ENCODE data around the gene ZNF670. TPM values are rescaled to one million over a fixed set of nuclear protein-coding genes. Genes with fewer than 3 reads are reported as not detected.
A peak's percentile ranks its signal among the peaks of the same experiment; 100 is the strongest.
"Not testable (repeated sequence)": the region's sequence is repeated elsewhere in the genome, so short reads cannot be mapped to it uniquely, and the experiment has no call there.

ZNF670 gene
- 2.7 TPM for polyA plus RNA-seq (2013)

DNA sequence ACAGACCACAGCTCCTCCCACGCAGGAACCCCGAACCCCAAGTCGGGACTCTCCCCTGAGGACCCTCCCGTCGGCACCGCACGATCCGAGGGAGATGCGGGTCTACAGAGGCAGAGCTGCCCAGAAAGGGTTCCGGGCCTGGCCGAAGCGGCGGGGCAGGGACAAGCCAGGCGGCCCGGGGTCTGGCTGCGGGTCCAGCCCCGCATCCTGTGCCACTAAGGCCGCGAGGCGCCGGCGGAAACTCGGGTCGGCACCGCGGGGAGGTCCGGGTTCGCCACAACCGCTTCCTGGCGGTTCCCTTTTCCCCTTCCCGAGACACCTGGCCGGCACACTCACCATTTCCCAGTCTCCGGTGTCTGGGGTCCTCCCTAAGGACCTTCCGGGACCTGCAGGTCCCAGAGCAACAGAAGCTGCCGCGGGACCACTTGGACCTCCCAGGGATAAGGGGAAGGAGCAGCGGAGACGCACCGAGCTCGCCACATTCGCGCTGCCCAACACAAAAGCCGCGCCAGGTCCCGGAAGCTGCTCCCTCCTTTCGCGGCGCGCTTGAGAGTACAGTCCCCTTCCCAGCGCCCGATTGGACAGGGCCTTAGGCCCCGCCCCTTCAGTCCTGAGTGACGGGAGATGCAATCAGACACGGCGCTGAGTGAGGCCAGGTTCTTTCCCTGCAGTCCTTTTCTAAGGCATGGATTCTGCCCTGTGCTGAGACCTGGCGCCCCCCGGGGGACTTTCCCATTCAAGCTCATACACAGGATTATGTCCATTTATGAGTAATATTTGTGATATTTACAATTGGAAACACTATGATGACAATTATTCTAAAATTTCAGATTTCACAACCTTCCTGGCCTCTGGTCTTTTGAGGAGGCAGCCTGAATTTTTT is at the start of gene ZNF670:
ZNF670 (minus strand) TSS at position 554 of the 883 bp plus-strand sequence; CDS start at position 339, 215 bp downstream.
- Histone ChIP-seq H3K4me3 (ENCODE audit: control insufficient read depth in 1 of 7, extremely low read depth in 1 of 7, insufficient read depth in 4 of 7, low read depth in 2 of 7, low read length in 6 of 7) (peak within 1 kb of the TSS; percentile 65 to 99 (median 95)), H3K36me3 (ENCODE audit: control insufficient read depth in 4 of 4, insufficient read depth in 4 of 4, low read length in 3 of 4) (peaks cover 0 to 13% (median 7%) of the 10 kb centered on the region in 4 experiments), H3K9me3 (ENCODE audit: control extremely low read depth in 1 of 5, control insufficient read depth in 4 of 5, insufficient read depth in 2 of 5, low read depth in 1 of 5, low read length in 4 of 5) (peaks cover 0 to 20% (median 14%) of the 10 kb centered on the region in 5 experiments), H3K4me1 (ENCODE audit: control extremely low read depth in 1 of 4, control insufficient read depth in 4 of 4, insufficient read depth in 4 of 4, low read length in 3 of 4) (peaks cover 4 to 22% (median 14%) of the 10 kb centered on the region in 4 experiments), H3K27ac (ENCODE audit: insufficient read depth in 1 of 2, low read depth in 1 of 2, low read length in 2 of 2, poor library complexity in 1 of 2, severe bottlenecking in 2 of 2) (peak within 1 kb of the TSS; percentile 64 to 85), H3K27me3 (replicated peaks in 2 of 5; ENCODE audit: control insufficient read depth in 4 of 5, insufficient read depth in 5 of 5, low read length in 4 of 5) (no peaks in the 10 kb centered on the region)
- ChIA-PET POLR2A (interaction anchor here (0.9 kb wide), 1 partner anchor 90 kb away, joined by 3 read pairs; no protein-coding TSS in a partner anchor), CTCF (interaction anchor here (1.0 to 2.1 kb wide), 5 partner anchors 10 to 196 kb away, joined by 3 to 15 read pairs (median 4); no protein-coding TSS in a partner anchor)
- DNase-seq = peak; percentile 93 to 96 (median 96)
- WGBS (ENCODE audit: insufficient coverage) = 0% methylated on average over 52 of the region's 57 CpGs

DNA sequence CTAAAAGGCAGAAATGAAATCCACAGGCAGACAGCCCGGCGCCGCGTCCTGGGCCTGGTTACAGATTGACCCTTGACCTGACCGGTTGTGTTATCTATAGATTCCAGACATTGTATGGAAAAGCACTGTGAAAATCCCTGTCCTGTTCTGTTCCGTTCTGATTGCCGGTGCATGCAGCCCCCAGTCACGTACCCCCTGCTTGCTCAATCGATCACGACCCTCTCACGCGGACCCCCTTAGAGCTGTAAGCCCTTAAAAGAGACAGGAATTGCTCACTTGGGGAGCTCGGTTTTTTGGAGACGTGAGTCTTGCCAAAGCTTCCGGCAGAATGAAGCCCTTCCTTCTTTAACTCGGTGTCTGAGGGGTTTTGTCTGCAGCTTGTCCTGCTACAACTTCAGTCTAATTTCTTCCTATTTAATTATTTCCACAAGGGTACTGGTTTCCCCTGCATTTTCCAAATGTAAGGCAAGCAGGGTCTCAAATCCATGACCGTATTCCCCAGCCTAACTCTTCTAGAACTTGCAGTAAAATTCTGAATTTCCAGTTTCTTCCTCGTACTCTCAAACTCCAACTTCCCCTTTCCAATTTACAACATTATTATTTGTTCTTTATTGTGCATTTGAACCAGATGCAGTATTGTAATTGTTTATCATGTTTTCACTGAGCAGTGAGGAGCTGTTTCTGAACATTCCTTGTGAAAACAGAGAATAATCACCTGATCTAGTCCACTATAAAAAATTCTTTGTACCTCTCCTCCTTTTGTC is 49.1 kb upstream of the ZNF670 start:
- Histone ChIP-seq H3K4me3 (ENCODE audit: control insufficient read depth in 1 of 7, extremely low read depth in 1 of 7, insufficient read depth in 4 of 7, low read depth in 2 of 7, low read length in 6 of 7) (peak overlapping the region in 6 of 7 experiments; percentile 36 to 68 (median 57)), H3K9me3 (ENCODE audit: control extremely low read depth in 1 of 5, control insufficient read depth in 4 of 5, insufficient read depth in 2 of 5, low read depth in 1 of 5, low read length in 4 of 5) (peaks cover 0 to 24% (median 21%) of the 10 kb centered on the region in 5 experiments), H3K36me3 (ENCODE audit: control insufficient read depth in 4 of 4, insufficient read depth in 4 of 4, low read length in 3 of 4) (peaks cover 6 to 28% (median 13%) of the 10 kb centered on the region in 4 experiments), H3K27ac (ENCODE audit: insufficient read depth in 1 of 2, low read depth in 1 of 2, low read length in 2 of 2, poor library complexity in 1 of 2, severe bottlenecking in 2 of 2) (peak overlapping the region in 1 of 2 experiments; percentile 61)
- DNase-seq = peak in 1 of 3 donors; percentile 48
- H3K4me1 ChIP-seq (ENCODE audit: control extremely low read depth in 1 of 4, control insufficient read depth in 4 of 4, insufficient read depth in 4 of 4, low read length in 3 of 4); POLR2A ChIA-PET; H3K27me3 ChIP-seq (replicated peaks in 2 of 5; ENCODE audit: control insufficient read depth in 4 of 5, insufficient read depth in 5 of 5, low read length in 4 of 5); CTCF ChIA-PET: not testable (repeated sequence)
- 0% methylated on average over 7 of the region's 18 CpGs for WGBS (ENCODE audit: insufficient coverage)

- WGBS (ENCODE audit: insufficient coverage) = no CpG with 5 or more reads among the region's 46 CpGs
- DNase-seq; H3K4me3 ChIP-seq (ENCODE audit: control insufficient read depth in 1 of 7, extremely low read depth in 1 of 7, insufficient read depth in 4 of 7, low read depth in 2 of 7, low read length in 6 of 7); H3K27me3 ChIP-seq (replicated peaks in 2 of 5; ENCODE audit: control insufficient read depth in 4 of 5, insufficient read depth in 5 of 5, low read length in 4 of 5); POLR2A ChIA-PET; H3K4me1 ChIP-seq (ENCODE audit: control extremely low read depth in 1 of 4, control insufficient read depth in 4 of 4, insufficient read depth in 4 of 4, low read length in 3 of 4); H3K27ac ChIP-seq (ENCODE audit: insufficient read depth in 1 of 2, low read depth in 1 of 2, low read length in 2 of 2, poor library complexity in 1 of 2, severe bottlenecking in 2 of 2); CTCF ChIA-PET: not testable (repeated sequence)
- H3K36me3 ChIP-seq (ENCODE audit: control insufficient read depth in 4 of 4, insufficient read depth in 4 of 4, low read length in 3 of 4) = peaks cover 6 to 18% (median 10%) of the 10 kb centered on the region in 4 experiments
- H3K9me3 ChIP-seq (ENCODE audit: control extremely low read depth in 1 of 5, control insufficient read depth in 4 of 5, insufficient read depth in 2 of 5, low read depth in 1 of 5, low read length in 4 of 5) = peaks cover 2 to 18% (median 13%) of the 10 kb centered on the region in 5 experiments
These were observed 48.0 kb upstream of the ZNF670 start for GRCh38 chr1:247126601-247127000.

- CTCF ChIA-PET; H3K4me1 ChIP-seq (ENCODE audit: control extremely low read depth in 1 of 4, control insufficient read depth in 4 of 4, insufficient read depth in 4 of 4, low read length in 3 of 4): not testable (repeated sequence)
- WGBS (ENCODE audit: insufficient coverage) = no CpG with 5 or more reads among the region's 25 CpGs
These were observed 47.6 kb upstream of the ZNF670 start for GRCh38 chr1:247126166-247126565.

DNA sequence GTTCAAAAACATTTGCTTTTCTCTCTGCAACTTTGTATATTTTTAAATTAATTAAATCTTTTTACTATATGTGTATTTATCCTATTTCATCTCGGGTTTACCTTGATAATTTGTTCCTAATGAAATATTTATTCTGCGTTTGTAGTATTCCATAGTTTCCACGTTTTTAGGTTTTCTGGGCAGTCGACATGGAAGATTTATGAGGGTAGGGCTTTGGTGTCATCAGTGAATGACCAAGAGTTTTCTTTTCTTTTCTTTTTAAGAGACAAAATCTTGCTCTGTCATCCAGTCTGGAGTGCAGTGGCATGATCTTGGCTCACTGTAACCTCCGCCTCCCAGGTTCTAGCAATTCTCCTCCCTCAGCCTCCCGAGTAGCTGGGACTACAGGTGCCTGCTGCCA is 42.8 kb upstream of the ZNF670 start:
- CTCF ChIA-PET = no interaction called here
- H3K9me3 ChIP-seq (ENCODE audit: control extremely low read depth in 1 of 5, control insufficient read depth in 4 of 5, insufficient read depth in 2 of 5, low read depth in 1 of 5, low read length in 4 of 5) = peaks cover 0 to 3% (median 2%) of the 10 kb centered on the region in 5 experiments
- H3K4me3 ChIP-seq (ENCODE audit: control insufficient read depth in 1 of 7, extremely low read depth in 1 of 7, insufficient read depth in 4 of 7, low read depth in 2 of 7, low read length in 6 of 7) = no peak overlapping the region
- POLR2A ChIA-PET = no interaction called here
- 71% methylated on average over 3 of the region's 6 CpGs for WGBS (ENCODE audit: insufficient coverage)
- H3K27me3 ChIP-seq (replicated peaks in 2 of 5; ENCODE audit: control insufficient read depth in 4 of 5, insufficient read depth in 5 of 5, low read length in 4 of 5) = no peaks in the 10 kb centered on the region
- H3K27ac ChIP-seq (ENCODE audit: insufficient read depth in 1 of 2, low read depth in 1 of 2, low read length in 2 of 2, poor library complexity in 1 of 2, severe bottlenecking in 2 of 2) = no peak overlapping the region
- H3K4me1 ChIP-seq (ENCODE audit: control extremely low read depth in 1 of 4, control insufficient read depth in 4 of 4, insufficient read depth in 4 of 4, low read length in 3 of 4) = no peaks in the 10 kb centered on the region
- DNase-seq = no peak
- H3K36me3 ChIP-seq (ENCODE audit: control insufficient read depth in 4 of 4, insufficient read depth in 4 of 4, low read length in 3 of 4) = no peaks in the 10 kb centered on the region

More at GRCh38 chr1:247126166-247126565, 47.6 kb upstream of the ZNF670 start:
- H3K27me3 ChIP-seq (replicated peaks in 2 of 5; ENCODE audit: control insufficient read depth in 4 of 5, insufficient read depth in 5 of 5, low read length in 4 of 5); POLR2A ChIA-PET; DNase-seq; H3K4me3 ChIP-seq (ENCODE audit: control insufficient read depth in 1 of 7, extremely low read depth in 1 of 7, insufficient read depth in 4 of 7, low read depth in 2 of 7, low read length in 6 of 7); H3K27ac ChIP-seq (ENCODE audit: insufficient read depth in 1 of 2, low read depth in 1 of 2, low read length in 2 of 2, poor library complexity in 1 of 2, severe bottlenecking in 2 of 2): not testable (repeated sequence)
- Histone ChIP-seq H3K9me3 (ENCODE audit: control extremely low read depth in 1 of 5, control insufficient read depth in 4 of 5, insufficient read depth in 2 of 5, low read depth in 1 of 5, low read length in 4 of 5) (peaks cover 2 to 14% (median 9%) of the 10 kb centered on the region in 5 experiments), H3K36me3 (ENCODE audit: control insufficient read depth in 4 of 4, insufficient read depth in 4 of 4, low read length in 3 of 4) (peaks cover 6 to 13% (median 8%) of the 10 kb centered on the region in 4 experiments)

DNA sequence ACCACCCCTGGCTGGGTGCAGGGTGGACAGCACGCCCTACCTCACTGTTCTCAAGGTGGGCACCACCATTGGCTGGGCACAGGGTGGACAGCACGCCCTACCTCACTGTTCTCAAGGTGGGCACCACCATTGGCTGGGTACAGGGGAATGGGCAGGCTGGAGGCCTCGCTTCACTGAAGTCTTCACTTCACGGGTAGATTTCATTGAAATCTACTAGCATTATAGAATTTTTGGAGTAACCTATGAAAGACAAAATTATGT is 41.7 kb upstream of the ZNF670 start:
- H3K4me1 ChIP-seq (ENCODE audit: control extremely low read depth in 1 of 4, control insufficient read depth in 4 of 4, insufficient read depth in 4 of 4, low read length in 3 of 4); DNase-seq; POLR2A ChIA-PET; H3K9me3 ChIP-seq (ENCODE audit: control extremely low read depth in 1 of 5, control insufficient read depth in 4 of 5, insufficient read depth in 2 of 5, low read depth in 1 of 5, low read length in 4 of 5); H3K27me3 ChIP-seq (replicated peaks in 2 of 5; ENCODE audit: control insufficient read depth in 4 of 5, insufficient read depth in 5 of 5, low read length in 4 of 5); H3K36me3 ChIP-seq (ENCODE audit: control insufficient read depth in 4 of 4, insufficient read depth in 4 of 4, low read length in 3 of 4); H3K4me3 ChIP-seq (ENCODE audit: control insufficient read depth in 1 of 7, extremely low read depth in 1 of 7, insufficient read depth in 4 of 7, low read depth in 2 of 7, low read length in 6 of 7); H3K27ac ChIP-seq (ENCODE audit: insufficient read depth in 1 of 2, low read depth in 1 of 2, low read length in 2 of 2, poor library complexity in 1 of 2, severe bottlenecking in 2 of 2): not testable (repeated sequence)
- CTCF ChIA-PET = interaction anchor here (1.4 kb wide), 1 partner anchor 10 kb away, joined by 4 read pairs; no protein-coding TSS in a partner anchor
- 100% methylated on average over 4 of the region's 4 CpGs for WGBS (ENCODE audit: insufficient coverage)

Data from common myeloid progenitor, CD34-positive (primary cell).